MM.1S (cell line): ENCODE results near the gene KAT2B.

Experiments used
- DNase-seq: peaks from one replicate; pipeline ENCODE4 v3.0.0-alpha.2; 2015
- H2AFZ ChIP-seq: fragments of 300-600 bp; sonication (generic); 2 replicates; pipeline ENCODE4 v1.6.0; 2016; ENCODE audit warnings: antibody characterized with exemption, low read length
- H3F3A ChIP-seq: fragments of 300-600 bp; sonication (generic); 2 replicates; pipeline ENCODE4 v1.6.1; 2016; ENCODE audit warnings: mild to moderate bottlenecking, antibody characterized with exemption, low read length, moderate library complexity, mixed read lengths; ENCODE audit not compliant: insufficient read depth
- H3K27ac ChIP-seq: fragments of 300-600 bp; sonication (generic); 2 replicates; pipeline ENCODE4 v1.5.1; 2016; ENCODE audit warnings: mild to moderate bottlenecking, low read length
- H3K27me3 ChIP-seq: fragments of 300-600 bp; sonication (generic); replicated peaks from 2 replicates; pipeline ENCODE4 v1.6.0; 2016; ENCODE audit warnings: low read length; ENCODE audit not compliant: insufficient read depth
- H3K36me3 ChIP-seq: fragments of 300-600 bp; sonication (generic); replicated peaks from 2 replicates; pipeline ENCODE4 v1.6.1; 2016; ENCODE audit warnings: mild to moderate bottlenecking, low read length, mixed read lengths; ENCODE audit not compliant: insufficient read depth
- H3K4me1 ChIP-seq: fragments of 300-600 bp; sonication (generic); 2 replicates; pipeline ENCODE4 v1.6.1; 2016; ENCODE audit warnings: low read length, mixed read lengths
- H3K4me2 ChIP-seq: fragments of 300-600 bp; sonication (generic); 2 replicates; pipeline ENCODE4 v1.6.0; 2016; ENCODE audit warnings: low read depth, low read length
- H3K4me3 ChIP-seq: fragments of 300-600 bp; sonication (generic); 2 replicates; pipeline ENCODE4 v1.5.1; 2016; ENCODE audit warnings: low read length, mixed read lengths
- H3K79me2 ChIP-seq: fragments of 300-600 bp; sonication (generic); 2 replicates; pipeline ENCODE4 v1.6.1; 2016; ENCODE audit warnings: mixed run types, low read length, mixed read lengths
- H3K9ac ChIP-seq: fragments of 300-600 bp; sonication (generic); 2 replicates; pipeline ENCODE4 v1.6.1; 2016; ENCODE audit warnings: low read length, mixed read lengths
- H3K9me2 ChIP-seq: fragments of 300-600 bp; sonication (generic); replicated peaks from 2 replicates; pipeline ENCODE4 v1.6.1; 2016; ENCODE audit warnings: mild to moderate bottlenecking, low read length, mixed read lengths; ENCODE audit not compliant: insufficient read depth
- H3K9me3 ChIP-seq: fragments of 300-600 bp; sonication (generic); replicated peaks from 2 replicates; pipeline ENCODE4 v1.6.1; 2016; ENCODE audit warnings: mild to moderate bottlenecking, low read length, mixed read lengths; ENCODE audit not compliant: insufficient read depth
- H4K20me1 ChIP-seq: fragments of 300-600 bp; sonication (generic); 2 replicates; pipeline ENCODE4 v1.6.1; 2016; ENCODE audit warnings: mild to moderate bottlenecking, low read length, moderate library complexity, mixed read lengths; ENCODE audit not compliant: insufficient read depth
- CTCF ChIP-seq: fragments of 300-600 bp; sonication (generic); IDR thresholded peaks from 2 replicates; pipeline ENCODE4 v1.5.1; 2016; ENCODE audit warnings: antibody characterized with exemption, low read length, mixed read lengths
- EZH2 ChIP-seq: fragments of 300-600 bp; sonication (generic); optimal IDR thresholded peaks from 2 replicates; pipeline ENCODE3; 2017; ENCODE audit warnings: low read depth, mild to moderate bottlenecking, antibody characterized with exemption, low read length, mixed read lengths
- EZH2phosphoT487 ChIP-seq: fragments of 300-600 bp; sonication (generic); IDR thresholded peaks from 2 replicates; pipeline ENCODE4 v1.6.1; 2018; ENCODE audit warnings: antibody characterized with exemption, low read length

Gene KAT2B

GRCh38 chr3:20111836-20112235 is 71.6 kb downstream of the KAT2B start:
- TF ChIP-seq EZH2 = no peak
- no peak for TF ChIP-seq CTCF
- TF ChIP-seq EZH2phosphoT487 = no peak
- no peaks in the 10 kb centered on the region; the same call in 1 of the 2 replicates for H3K36me3 ChIP-seq
- no peaks in the 10 kb centered on the region for H3K9me2 ChIP-seq
- H3K4me3 ChIP-seq = no peak overlapping the region
- no peak overlapping the region for H3K4me2 ChIP-seq
- no peaks in the 10 kb centered on the region for H3K27me3 ChIP-seq
- H3K27ac ChIP-seq = no peak overlapping the region
- no peaks in the 10 kb centered on the region for H3K79me2 ChIP-seq
- no peak overlapping the region for H2AFZ ChIP-seq
- no peaks in the 10 kb centered on the region for H3F3A ChIP-seq
- no peak overlapping the region for H3K9ac ChIP-seq
- DNase-seq = no peak
- H4K20me1 ChIP-seq = no peaks in the 10 kb centered on the region
- no peaks in the 10 kb centered on the region for H3K4me1 ChIP-seq
- H3K9me3 ChIP-seq = no peaks in the 10 kb centered on the region

GRCh38 chr3:20121088-20121487 is 80.8 kb downstream of the KAT2B start:
- TF ChIP-seq EZH2 (no peak), CTCF (no peak), EZH2phosphoT487 (no peak)
- 0 out of 2 replicates have a peak, but pooled peaks cover 5% of the 10 kb centered on the region for H3K36me3 ChIP-seq
- no peaks in the 10 kb centered on the region for H3K27me3 ChIP-seq
- no peaks in the 10 kb centered on the region for H3K79me2 ChIP-seq
- no peak overlapping the region for H3K27ac ChIP-seq
- H4K20me1 ChIP-seq = no peaks in the 10 kb centered on the region
- no peak overlapping the region for H3K4me2 ChIP-seq
- H3K9me3 ChIP-seq = no peaks in the 10 kb centered on the region
- no peak overlapping the region for H3K9ac ChIP-seq
- DNase-seq = no peak
- H3K9me2 ChIP-seq = no peaks in the 10 kb centered on the region
- no peak overlapping the region for H3K4me3 ChIP-seq
- H3F3A ChIP-seq = peaks cover 9% of the 10 kb centered on the region
- peaks cover 7% of the 10 kb centered on the region for H3K4me1 ChIP-seq
- H2AFZ ChIP-seq = no peak overlapping the region

GRCh38 chr3:20123131-20123652 is 82.9 kb downstream of the KAT2B start:
- no peak overlapping the region for H3K27ac ChIP-seq
- H4K20me1 ChIP-seq = no peaks in the 10 kb centered on the region
- no peak overlapping the region for H3K4me3 ChIP-seq
- H2AFZ ChIP-seq = no peak overlapping the region
- no peak overlapping the region for H3K4me2 ChIP-seq
- H3K36me3 ChIP-seq = 0 out of 2 replicates have a peak, but pooled peaks cover 5% of the 10 kb centered on the region
- no peak for DNase-seq
- H3K9ac ChIP-seq = no peak overlapping the region
- H3K4me1 ChIP-seq = peaks cover 11% of the 10 kb centered on the region
- H3K9me2 ChIP-seq = no peaks in the 10 kb centered on the region
- H3K79me2 ChIP-seq = no peaks in the 10 kb centered on the region
- no peaks in the 10 kb centered on the region for H3K9me3 ChIP-seq
- H3K27me3 ChIP-seq = no peaks in the 10 kb centered on the region
- H3F3A ChIP-seq = peaks cover 9% of the 10 kb centered on the region
- TF ChIP-seq EZH2 (no peak), CTCF (no peak)
